Nephron (organoid): ENCODE measurements around the gene LURAP1L.
A peak's percentile ranks its signal among the peaks of the same experiment; 100 is the strongest.
"Not testable (repeated sequence)": the region's sequence is repeated elsewhere in the genome, so short reads cannot be mapped to it uniquely, and the experiment has no call there.

Source experiments
- H3K27ac Mint-ChIP-seq, 3 experiments: 2 replicates each; pipeline ENCODE4 v1.8.0; 2020; ENCODE audit warnings: mixed read lengths in 3 of 3, mild to moderate bottlenecking in 2 of 3, moderate library complexity in 1 of 3
- H3K27me3 Mint-ChIP-seq: 2 replicates; pipeline ENCODE4 v1.8.0; 2021; ENCODE audit warnings: low read depth, mild to moderate bottlenecking, moderate library complexity, mixed read lengths
- H3K36me3 Mint-ChIP-seq: 2 replicates; pipeline ENCODE4 v1.8.0; 2020; ENCODE audit warnings: low read depth, mixed read lengths
- H3K4me1 Mint-ChIP-seq: 2 replicates; pipeline ENCODE4 v1.8.0; 2020; ENCODE audit warnings: mixed read lengths
- H3K4me3 Mint-ChIP-seq, 3 experiments: 2 replicates each; pipeline ENCODE4 v1.8.0; 2020; ENCODE audit warnings: mild to moderate bottlenecking in 3 of 3, mixed read lengths in 3 of 3, moderate library complexity in 2 of 3
- H3K9me3 Mint-ChIP-seq: 2 replicates; pipeline ENCODE4 v1.8.0; 2020; ENCODE audit warnings: mixed read lengths
- TF ChIP-seq, protein P1 (sequence below), 3 experiments: fragments of 200-600 bp; sonication (generic); IDR thresholded peaks; one replicate each; pipeline ENCODE4 v1.5.0; 2021; ENCODE audit warnings: antibody characterized with exemption in 3 of 3; ENCODE audit not compliant: unreplicated experiment in 3 of 3

The LURAP1L gene

DNA sequence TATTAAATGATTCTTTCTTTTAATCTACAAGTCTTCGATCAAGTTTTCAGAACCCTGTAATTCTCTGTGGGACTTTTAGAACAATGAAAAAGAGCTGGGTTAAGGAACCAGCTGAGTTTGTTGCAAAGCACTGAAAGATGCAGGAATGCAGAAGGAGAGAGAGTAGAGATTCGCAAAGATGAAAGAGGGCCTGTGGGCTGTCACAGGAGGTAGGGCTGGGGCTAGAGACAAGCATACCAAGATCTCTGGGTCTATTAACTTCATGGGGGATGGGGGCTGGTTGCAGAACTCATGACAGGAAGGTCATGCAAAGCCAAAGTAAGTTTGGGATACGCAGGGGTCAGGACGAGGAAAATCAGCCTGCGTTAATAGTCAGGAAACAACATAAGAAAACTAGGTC, 81.8 kb downstream of the LURAP1L start:
- peak overlapping the region; percentile 12 to 36 (median 26) for H3K27ac Mint-ChIP-seq
- no peak overlapping the region for H3K4me3 Mint-ChIP-seq
- peaks cover 7% of the 10 kb centered on the region for H3K4me1 Mint-ChIP-seq
- no peaks in the 10 kb centered on the region for H3K9me3 Mint-ChIP-seq
- TF ChIP-seq, protein P1, sequence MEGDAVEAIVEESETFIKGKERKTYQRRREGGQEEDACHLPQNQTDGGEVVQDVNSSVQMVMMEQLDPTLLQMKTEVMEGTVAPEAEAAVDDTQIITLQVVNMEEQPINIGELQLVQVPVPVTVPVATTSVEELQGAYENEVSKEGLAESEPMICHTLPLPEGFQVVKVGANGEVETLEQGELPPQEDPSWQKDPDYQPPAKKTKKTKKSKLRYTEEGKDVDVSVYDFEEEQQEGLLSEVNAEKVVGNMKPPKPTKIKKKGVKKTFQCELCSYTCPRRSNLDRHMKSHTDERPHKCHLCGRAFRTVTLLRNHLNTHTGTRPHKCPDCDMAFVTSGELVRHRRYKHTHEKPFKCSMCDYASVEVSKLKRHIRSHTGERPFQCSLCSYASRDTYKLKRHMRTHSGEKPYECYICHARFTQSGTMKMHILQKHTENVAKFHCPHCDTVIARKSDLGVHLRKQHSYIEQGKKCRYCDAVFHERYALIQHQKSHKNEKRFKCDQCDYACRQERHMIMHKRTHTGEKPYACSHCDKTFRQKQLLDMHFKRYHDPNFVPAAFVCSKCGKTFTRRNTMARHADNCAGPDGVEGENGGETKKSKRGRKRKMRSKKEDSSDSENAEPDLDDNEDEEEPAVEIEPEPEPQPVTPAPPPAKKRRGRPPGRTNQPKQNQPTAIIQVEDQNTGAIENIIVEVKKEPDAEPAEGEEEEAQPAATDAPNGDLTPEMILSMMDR (IDR thresholded peaks at IDR 0.05; ENCODE audit: unreplicated experiment in 3 of 3) = no peak
- no peaks in the 10 kb centered on the region for H3K36me3 Mint-ChIP-seq
- H3K27me3 Mint-ChIP-seq = no peaks in the 10 kb centered on the region

DNA sequence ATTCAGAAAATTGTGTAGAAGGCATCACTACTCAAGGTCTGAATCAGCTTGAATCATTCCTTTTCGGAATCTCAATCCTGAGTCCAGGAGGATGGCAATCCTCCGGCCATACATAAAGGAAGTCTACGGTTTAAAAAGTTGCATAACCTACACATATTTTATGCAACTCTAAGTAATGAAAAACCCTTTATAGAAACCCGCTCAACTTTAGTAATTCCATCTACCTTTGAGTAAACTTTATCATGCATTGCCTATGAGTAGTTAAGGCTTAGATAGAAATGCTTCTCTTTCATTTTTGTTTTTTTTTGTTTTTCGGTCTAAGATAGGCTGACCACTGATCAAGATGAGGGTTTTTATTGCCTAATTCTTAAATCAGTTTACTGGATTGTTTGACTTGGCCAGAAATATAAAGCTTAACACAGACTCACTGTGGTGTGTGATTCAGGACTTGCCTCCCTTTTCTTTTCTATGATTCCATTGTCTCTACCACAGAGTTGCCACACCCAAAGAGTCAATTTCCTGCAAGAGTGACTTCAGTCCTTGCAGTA, 85.0 kb downstream of the LURAP1L start:
- H3K27ac Mint-ChIP-seq = peak overlapping the region in 2 of 3 experiments; percentile 6 to 42
- TF ChIP-seq, protein P1 (IDR thresholded peaks at IDR 0.05; ENCODE audit: unreplicated experiment in 3 of 3) = no peak

DNA sequence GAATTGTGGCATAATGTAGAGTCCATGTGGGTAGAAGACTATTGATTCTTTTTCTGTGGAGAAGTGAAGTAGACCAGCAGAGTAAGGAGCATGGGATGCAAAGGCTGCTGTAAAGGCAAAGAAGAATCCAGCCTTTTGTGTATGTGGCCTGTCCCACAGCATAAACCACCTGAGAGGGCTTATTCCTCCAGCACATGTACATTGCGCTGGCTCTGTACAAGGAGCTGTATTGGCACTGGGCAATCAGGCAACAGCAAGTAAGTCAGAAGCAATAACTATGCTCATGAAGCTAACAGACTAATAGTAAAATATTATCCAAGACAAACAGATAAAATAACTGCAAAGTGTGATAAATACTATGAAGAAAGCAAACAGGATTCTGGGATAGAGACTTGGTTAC, 86.2 kb downstream of the LURAP1L start:
- H3K27me3 Mint-ChIP-seq = no peaks in the 10 kb centered on the region
- H3K36me3 Mint-ChIP-seq = no peaks in the 10 kb centered on the region
- no peak overlapping the region for H3K4me3 Mint-ChIP-seq

More for the DNA sequence above, 85.0 kb downstream of the LURAP1L start:
- no peak overlapping the region for H3K4me3 Mint-ChIP-seq
- H3K36me3 Mint-ChIP-seq = no peaks in the 10 kb centered on the region
- peaks cover 24% of the 10 kb centered on the region for H3K4me1 Mint-ChIP-seq
- H3K9me3 Mint-ChIP-seq = no peaks in the 10 kb centered on the region
- H3K27me3 Mint-ChIP-seq = no peaks in the 10 kb centered on the region

DNA sequence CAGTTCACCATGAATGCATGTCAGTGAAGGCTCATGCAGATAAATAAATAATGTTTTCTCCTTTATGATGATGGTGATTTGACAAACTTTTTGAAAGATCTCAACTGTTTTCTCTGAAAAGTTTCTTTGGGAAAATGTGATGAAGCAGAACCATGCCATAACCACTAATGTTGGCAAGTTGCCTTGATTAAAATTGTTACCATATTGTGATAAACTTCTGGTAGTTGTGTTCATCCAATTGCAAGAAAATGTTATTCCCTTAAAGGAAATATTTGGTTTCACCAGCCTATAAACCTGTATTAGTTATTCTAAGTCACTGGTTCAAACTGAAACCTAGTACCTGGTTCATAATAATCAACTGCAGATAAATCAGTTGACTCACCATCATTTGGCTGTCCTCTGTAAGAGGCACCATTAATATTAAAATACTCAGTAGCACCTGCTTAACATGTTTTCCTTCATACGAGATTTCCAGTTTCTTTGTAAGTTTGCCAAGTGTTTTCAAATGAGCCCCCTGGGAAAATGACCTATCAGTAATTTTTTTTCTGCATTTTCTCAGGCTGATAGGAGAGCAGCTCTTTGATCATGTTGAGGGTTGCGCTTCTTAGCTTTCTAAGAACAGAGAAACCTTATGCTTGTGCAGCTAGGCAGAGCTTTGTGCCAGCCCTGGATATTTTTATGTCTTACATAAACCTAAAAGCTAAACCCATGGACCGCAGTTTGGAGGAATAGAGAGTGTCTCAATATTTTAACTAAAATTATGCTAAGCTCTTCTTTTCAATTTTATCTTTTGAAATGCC, 88.0 kb downstream of the LURAP1L start:
- no peak overlapping the region for H3K4me3 Mint-ChIP-seq
- H3K9me3 Mint-ChIP-seq = peaks cover 20% of the 10 kb centered on the region
- TF ChIP-seq, protein P1 (IDR thresholded peaks at IDR 0.05; ENCODE audit: unreplicated experiment in 3 of 3) = no peak
- H3K27ac Mint-ChIP-seq = peak overlapping the region in 1 of 3 experiments; percentile 15
- H3K36me3 Mint-ChIP-seq = peaks cover 2% of the 10 kb centered on the region
- H3K27me3 Mint-ChIP-seq = no peaks in the 10 kb centered on the region
- H3K4me1 Mint-ChIP-seq = peaks cover 17% of the 10 kb centered on the region

More for the DNA sequence above, 86.2 kb downstream of the LURAP1L start:
- TF ChIP-seq, protein P1 (IDR thresholded peaks at IDR 0.05; ENCODE audit: unreplicated experiment in 3 of 3) = no peak
- Mint-ChIP-seq H3K4me1 (peaks cover 24% of the 10 kb centered on the region), H3K27ac (no peak overlapping the region), H3K9me3 (peaks cover 7% of the 10 kb centered on the region)

DNA sequence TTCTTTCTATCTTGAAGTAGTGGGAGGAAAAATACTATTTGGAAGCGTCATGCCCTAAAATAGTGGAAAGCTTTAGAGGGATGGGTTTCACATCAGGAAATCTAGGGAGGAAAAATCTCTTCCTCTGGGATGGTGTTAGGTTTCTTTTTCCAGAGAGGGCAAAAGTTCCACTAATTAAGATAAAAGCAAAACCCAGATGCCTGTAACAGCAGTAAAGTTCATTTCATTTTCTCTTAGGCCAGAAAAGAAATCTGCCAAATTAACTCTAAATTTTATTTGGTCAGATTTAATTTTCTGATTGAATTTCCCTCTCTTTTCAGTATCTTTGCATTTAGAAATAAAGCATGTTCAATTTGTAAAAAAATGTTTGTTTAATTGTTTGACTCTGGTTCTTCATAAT, 88.8 kb downstream of the LURAP1L start:
- Mint-ChIP-seq H3K36me3 (peaks cover 5% of the 10 kb centered on the region), H3K27me3 (no peaks in the 10 kb centered on the region), H3K4me3 (no peak overlapping the region), H3K4me1 (peaks cover 17% of the 10 kb centered on the region), H3K27ac (peak overlapping the region in 1 of 3 experiments; percentile 15), H3K9me3 (peaks cover 28% of the 10 kb centered on the region)
- TF ChIP-seq, protein P1 (IDR thresholded peaks at IDR 0.05; ENCODE audit: unreplicated experiment in 3 of 3) = no peak

DNA sequence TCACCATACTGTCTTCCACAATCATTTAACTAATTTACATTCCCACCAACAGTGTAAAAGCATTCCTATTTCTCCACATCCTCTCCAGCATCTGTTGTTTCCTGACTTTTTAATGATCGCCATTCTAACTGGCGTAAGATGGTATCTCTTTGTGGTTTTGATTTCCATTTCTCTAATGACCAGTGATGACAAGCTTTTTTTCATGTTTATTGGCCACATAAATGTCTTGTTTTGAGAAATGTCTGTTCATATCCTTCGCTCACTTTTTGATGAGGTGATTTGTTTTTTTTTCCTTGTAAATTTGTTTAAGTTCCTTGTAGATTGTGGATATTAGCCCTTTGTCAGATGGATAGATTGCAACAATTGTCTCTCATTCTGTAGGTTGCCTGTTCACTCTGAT, 90.6 kb downstream of the LURAP1L start:
- not testable (repeated sequence) for H3K27ac Mint-ChIP-seq, H3K4me3 Mint-ChIP-seq, H3K27me3 Mint-ChIP-seq, H3K36me3 Mint-ChIP-seq
- peaks cover 36% of the 10 kb centered on the region for H3K9me3 Mint-ChIP-seq
- H3K4me1 Mint-ChIP-seq = peaks cover 17% of the 10 kb centered on the region
